ENCODE data around the gene CDH13. TPM values are rescaled to one million over a fixed set of nuclear protein-coding genes. Genes with fewer than 3 reads are reported as not detected.

The CDH13 gene
- total RNA-seq, 1 donor from 2014 or later = 14.3 TPM

DNA sequence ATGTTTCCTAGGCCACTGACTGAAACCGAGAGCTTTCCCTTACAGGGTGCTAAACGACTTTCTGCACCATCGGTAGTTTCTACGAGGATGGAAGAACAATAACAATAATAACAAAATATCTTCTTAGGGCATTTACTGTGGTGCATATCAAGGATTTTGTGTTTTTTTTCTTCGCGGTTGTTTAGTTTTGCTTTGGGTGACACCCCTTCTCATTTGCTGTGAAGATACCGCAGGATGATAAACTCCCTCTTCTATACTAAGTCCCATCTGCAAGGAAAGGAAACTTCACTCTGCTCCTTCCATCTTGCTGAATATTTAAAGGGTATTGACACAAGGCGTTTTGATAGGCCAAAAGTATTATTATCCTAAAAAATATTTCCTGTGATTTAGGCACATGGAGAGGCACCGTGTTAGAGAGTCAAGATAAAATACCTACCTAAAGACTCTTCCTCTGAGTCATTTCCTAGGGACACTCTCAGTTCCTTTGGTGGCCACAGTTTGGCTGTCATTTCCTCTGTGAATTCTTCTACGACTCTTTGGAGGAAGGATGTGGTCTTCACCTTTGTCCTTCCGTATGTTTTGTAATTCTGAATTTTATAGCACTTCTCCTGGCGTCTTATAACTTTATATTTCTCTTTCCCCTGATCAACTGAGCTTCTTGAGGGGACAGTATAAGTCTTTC, 318.8 kb downstream of the CDH13 start:
- Histone ChIP-seq H3K4me1 (no peaks in the 10 kb centered on the region), H3K27ac (no peak overlapping the region), H3K9me3 (no peaks in the 10 kb centered on the region), H3K36me3 (no peaks in the 10 kb centered on the region), H3K4me3 (no peak overlapping the region), H3K27me3 (ENCODE audit: low read depth) (no peaks in the 10 kb centered on the region)
- intact Hi-C loops (cut with DNase I) = no loop called here
- no peak for TF ChIP-seq CTCF (IDR thresholded peaks at IDR 0.05)
- no peak for ATAC-seq
- no peak for DNase-seq

DNA sequence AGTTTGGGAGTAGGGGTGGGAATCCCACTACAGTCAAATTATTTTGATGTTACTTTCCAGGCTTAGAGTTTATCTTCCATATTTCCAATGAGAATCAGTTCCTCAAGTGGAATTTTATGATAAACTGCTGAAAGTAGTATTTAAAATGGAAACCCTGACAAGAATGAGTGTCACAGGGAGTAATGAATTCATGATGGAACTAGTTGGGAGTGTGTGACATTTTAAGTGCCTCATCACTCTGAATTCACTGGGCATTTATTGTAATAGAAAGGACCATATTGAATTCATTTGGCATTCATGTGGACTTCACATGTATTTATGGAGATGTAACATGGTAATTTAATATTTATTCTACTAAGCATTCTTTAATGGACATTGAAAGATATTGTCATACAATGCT, 320.9 kb downstream of the CDH13 start:
- H3K4me1 ChIP-seq = no peaks in the 10 kb centered on the region
- H3K27me3 ChIP-seq (ENCODE audit: low read depth) = no peaks in the 10 kb centered on the region
- ATAC-seq (no peak), DNase-seq (no peak)
- no peak overlapping the region for H3K27ac ChIP-seq
- H3K4me3 ChIP-seq = no peak overlapping the region
- intact Hi-C loops (cut with DNase I) = no loop called here
- no peaks in the 10 kb centered on the region for H3K36me3 ChIP-seq
- no peaks in the 10 kb centered on the region for H3K9me3 ChIP-seq
- TF ChIP-seq CTCF (IDR thresholded peaks at IDR 0.05) = no peak

DNA sequence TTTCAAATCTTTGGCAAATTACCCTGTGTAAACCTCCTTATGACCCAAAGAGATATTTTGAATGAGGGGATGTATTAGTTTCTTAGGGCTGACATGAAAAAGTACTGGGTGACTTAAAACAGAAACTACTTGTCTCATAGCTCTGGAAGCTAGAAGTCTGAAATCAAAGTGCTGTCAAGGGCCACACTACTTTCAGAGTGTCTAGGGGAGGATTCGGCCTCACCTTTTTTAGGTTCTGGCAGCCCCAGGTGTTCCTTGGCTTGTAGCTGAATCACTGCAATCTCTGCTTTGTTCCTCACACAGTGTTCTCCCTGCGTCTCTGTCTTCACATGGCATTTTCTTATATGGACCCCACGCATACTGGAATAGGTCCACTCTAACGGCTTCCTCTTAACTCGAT, 322.2 kb downstream of the CDH13 start:
- DNase-seq (no peak), ATAC-seq (no peak)
- no peak for TF ChIP-seq CTCF (IDR thresholded peaks at IDR 0.05)
- intact Hi-C loops (cut with DNase I) = no loop called here
- H3K9me3 ChIP-seq = no peaks in the 10 kb centered on the region
- H3K4me1 ChIP-seq = no peaks in the 10 kb centered on the region
- no peak overlapping the region for H3K4me3 ChIP-seq
- H3K36me3 ChIP-seq = no peaks in the 10 kb centered on the region
- H3K27me3 ChIP-seq (ENCODE audit: low read depth) = no peaks in the 10 kb centered on the region
- H3K27ac ChIP-seq = no peak overlapping the region

DNA sequence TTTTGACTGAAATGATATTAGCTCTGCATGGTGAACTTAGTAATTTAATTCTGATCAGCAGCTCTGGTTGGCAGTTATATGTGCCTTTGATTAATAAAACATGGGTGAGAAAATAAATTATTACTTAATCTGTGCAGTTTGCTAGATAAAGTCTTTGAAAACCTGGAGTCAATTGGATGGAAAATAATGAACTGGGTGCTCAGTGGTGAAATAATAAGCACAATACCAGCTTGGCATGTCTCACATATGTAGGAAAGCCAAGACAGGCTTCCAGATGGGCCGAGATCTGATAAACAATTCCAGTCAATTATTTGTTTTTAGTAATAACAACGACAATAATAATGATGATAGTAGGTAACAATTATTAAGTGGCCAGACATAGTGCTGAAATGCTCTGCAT, 326.7 kb downstream of the CDH13 start:
- Histone ChIP-seq H3K9me3 (no peaks in the 10 kb centered on the region), H3K4me1 (no peaks in the 10 kb centered on the region), H3K36me3 (no peaks in the 10 kb centered on the region), H3K27me3 (ENCODE audit: low read depth) (no peaks in the 10 kb centered on the region), H3K4me3 (no peak overlapping the region), H3K27ac (no peak overlapping the region)
- intact Hi-C loops (cut with DNase I) = no loop called here
- no peak for TF ChIP-seq CTCF (IDR thresholded peaks at IDR 0.05)
- no peak for DNase-seq
- no peak for ATAC-seq

DNA sequence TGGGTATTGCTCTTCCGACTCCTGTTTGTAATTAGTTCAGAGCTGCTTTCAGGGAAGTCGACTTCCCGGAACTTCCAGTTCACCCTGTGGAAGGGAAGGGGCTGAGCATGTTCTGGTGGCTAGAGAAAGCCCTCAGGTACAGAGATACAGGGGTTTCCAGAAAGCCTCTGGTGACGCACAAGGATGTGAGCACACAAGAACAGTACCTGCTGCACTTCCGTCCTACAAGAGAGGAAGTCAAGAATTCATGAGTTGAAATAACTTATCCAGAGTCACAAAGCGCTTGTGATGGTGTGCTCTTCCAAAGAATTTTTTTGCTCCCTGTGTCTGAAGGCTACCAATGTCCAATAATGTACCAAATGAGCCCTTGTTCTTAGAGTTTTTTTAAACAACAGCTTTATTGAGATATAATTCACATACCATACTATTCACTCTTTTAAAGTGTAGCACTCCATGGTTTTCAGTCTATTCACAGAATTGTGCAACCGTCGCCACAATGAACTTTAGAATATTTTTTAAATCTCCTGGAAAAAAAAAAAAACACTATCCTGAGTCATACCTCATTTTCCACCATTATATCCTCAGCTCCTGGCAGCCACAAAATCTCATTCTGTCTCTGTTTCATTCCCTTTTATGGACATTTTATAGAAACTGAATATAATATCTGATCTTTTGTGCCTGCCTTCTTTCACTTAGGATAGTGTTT, 327.6 kb downstream of the CDH13 start:
- DNase-seq = no peak
- intact Hi-C loops (cut with DNase I) = no loop called here
- H3K4me3 ChIP-seq = no peak overlapping the region
- H3K36me3 ChIP-seq = no peaks in the 10 kb centered on the region
- no peaks in the 10 kb centered on the region for H3K9me3 ChIP-seq
- H3K27ac ChIP-seq = no peak overlapping the region
- no peaks in the 10 kb centered on the region for H3K4me1 ChIP-seq
- ATAC-seq = no peak
- H3K27me3 ChIP-seq (ENCODE audit: low read depth) = no peaks in the 10 kb centered on the region
- TF ChIP-seq CTCF (IDR thresholded peaks at IDR 0.05) = no peak
